Measurements from ENCODE around the gene TPP2. TPM values are rescaled to one million over a fixed set of nuclear protein-coding genes. Genes with fewer than 3 reads are reported as not detected.

Gene TPP2
- total RNA-seq, 4 donors from 2014 or later, result 19.9 to 39.9 (median 25.1) TPM

GRCh38 chr13:102593466-102593865, 3.3 kb upstream of the TPP2 start:
- H3K27me3 ChIP-seq, result no peaks in the 10 kb centered on the region
- no peak overlapping the region for H3K4me3 ChIP-seq
- 52 to 70% methylated on average over 3 of the region's 3 CpGs for WGBS, 2 donors
- H3K9me3 ChIP-seq, result no peaks in the 10 kb centered on the region
- no peaks in the 10 kb centered on the region for H3K36me3 ChIP-seq
- no peak overlapping the region for H3K27ac ChIP-seq
- no peak for DNase-seq
- peaks cover 4 to 41% (median 11%) of the 10 kb centered on the region in 3 donors for H3K4me1 ChIP-seq
- intact Hi-C loops (cut with DNase I), result no loop called here
- TF ChIP-seq POLR2A (IDR thresholded peaks at IDR 0.05) (no peak), CTCF (IDR thresholded peaks at IDR 0.05) (no peak)

GRCh38 chr13:102597029-102597961, 509 bp downstream of the TPP2 start:
- H3K4me3 ChIP-seq, result peak overlapping the region; percentile 74 to 100 (median 96)
- H3K27me3 ChIP-seq, result no peaks in the 10 kb centered on the region
- H3K4me1 ChIP-seq, result peaks cover 4 to 69% (median 22%) of the 10 kb centered on the region in 3 donors
- H3K9me3 ChIP-seq, result no peaks in the 10 kb centered on the region
- no peaks in the 10 kb centered on the region for H3K36me3 ChIP-seq
- peak overlapping the region; percentile 97 to 100 (median 99) for H3K27ac ChIP-seq
- no peak for TF ChIP-seq POLR2A (IDR thresholded peaks at IDR 0.05)
- TF ChIP-seq CTCF (IDR thresholded peaks at IDR 0.05), result no peak
- DNase-seq, result no peak
- intact Hi-C loops (cut with DNase I), result no loop called here
- 0 to 2% methylated on average over 9 to 12 of the region's 67 CpGs for WGBS, 2 donors

GRCh38 chr13:102598061-102598460, 1.3 kb downstream of the TPP2 start:
- intact Hi-C loops (cut with DNase I), result no loop called here
- Histone ChIP-seq H3K27me3 (no peaks in the 10 kb centered on the region), H3K9me3 (no peaks in the 10 kb centered on the region), H3K27ac (peak overlapping the region in 2 of 4 donors; percentile 97 to 100), H3K36me3 (no peaks in the 10 kb centered on the region), H3K4me1 (peaks cover 4 to 65% (median 18%) of the 10 kb centered on the region in 3 donors), H3K4me3 (peak overlapping the region in 3 of 4 donors; percentile 74 to 98 (median 94))
- TF ChIP-seq POLR2A (IDR thresholded peaks at IDR 0.05), result no peak
- no peak for TF ChIP-seq CTCF (IDR thresholded peaks at IDR 0.05)
- DNase-seq, result no peak
- 0 to 2% methylated on average over 6 of the region's 6 CpGs for WGBS, 2 donors

- Histone ChIP-seq H3K4me3 (no peak overlapping the region), H3K9me3 (no peaks in the 10 kb centered on the region), H3K27me3 (no peaks in the 10 kb centered on the region), H3K36me3 (no peaks in the 10 kb centered on the region), H3K27ac (no peak overlapping the region), H3K4me1 (peaks cover 4 to 69% (median 18%) of the 10 kb centered on the region in 3 donors)
- intact Hi-C loops (cut with DNase I), result no loop called here
- 53 to 60% methylated on average over 3 of the region's 3 CpGs for WGBS, 2 donors
- TF ChIP-seq POLR2A (IDR thresholded peaks at IDR 0.05), result no peak
- TF ChIP-seq CTCF (IDR thresholded peaks at IDR 0.05), result no peak
- DNase-seq, result no peak
These were observed 2.7 kb downstream of the TPP2 start for GRCh38 chr13:102599426-102600012.

Measured in esophagus squamous epithelium (tissue), 5 donors.